ENCODE data around the gene CDC25C.

GRCh38 chr5:138369706-138370105, 38.1 kb upstream of the CDC25C start:
- TF ChIP-seq CTCF (conservative IDR thresholded peaks at IDR 0.05) (no peak), ZFX (IDR thresholded peaks at IDR 0.05) (no peak)
